Activated T-cell treated with anti-CD3 and anti-CD28 coated beads, Interleukin-2, amount 50 U/mL, for 4 hours (primary cell): ENCODE measurements around the gene VPS54. TPM values are rescaled to one million over a fixed set of nuclear protein-coding genes. Genes with fewer than 3 reads are reported as not detected.
"Not testable (repeated sequence)": the region's sequence is repeated elsewhere in the genome, so short reads cannot be mapped to it uniquely, and the experiment has no call there.

Experiments used
- ATAC-seq, 2 donors: fragments of 200-7000 bp; cut with Tn5 transposase; one replicate each; pipeline ENCODE4 v1.10.0; 2021
- DNase-seq: peaks from one replicate; pipeline ENCODE4 v3.0.0-alpha.2; 2020
- H3K27me3 Mint-ChIP-seq: one replicate; pipeline ENCODE4 v1.8.0; 2021; ENCODE audit warnings: low read depth, mixed read lengths
- H3K36me3 Mint-ChIP-seq: one replicate; pipeline ENCODE4 v1.8.0; 2022; ENCODE audit warnings: mixed read lengths; ENCODE audit not compliant: insufficient read depth
- H3K4me1 Mint-ChIP-seq: one replicate; pipeline ENCODE4 v1.8.0; 2021; ENCODE audit warnings: low read depth, mixed read lengths
- H3K4me3 Mint-ChIP-seq: one replicate; pipeline ENCODE4 v1.8.0; 2021; ENCODE audit warnings: mild to moderate bottlenecking, moderate library complexity, mixed read lengths
- H3K9me3 Mint-ChIP-seq: one replicate; pipeline ENCODE4 v1.8.0; 2021; ENCODE audit warnings: mixed read lengths
- total RNA-seq, 3 donors: library from RNA; stranded (reverse); gene quantifications; one replicate each; pipeline ENCODE4 v1.2.1, GENCODE V29; 2021

The VPS54 gene
- total RNA-seq, 3 donors from 2014 or later: 9.7 to 10.7 (median 10.2) TPM

- Mint-ChIP-seq H3K4me1 (peaks cover 25% of the 10 kb centered on the region), H3K27me3 (no peaks in the 10 kb centered on the region), H3K4me3 (no peak overlapping the region), H3K36me3 (peaks cover 25% of the 10 kb centered on the region), H3K9me3 (peaks cover 19% of the 10 kb centered on the region)
- no peak for DNase-seq
- no peak for ATAC-seq
Measured at GRCh38 chr2:63992061-63992685, 27.1 kb downstream of the VPS54 start.

- ATAC-seq, H3K4me3 Mint-ChIP-seq, H3K27me3 Mint-ChIP-seq, DNase-seq: not testable (repeated sequence)
- peaks cover 14% of the 10 kb centered on the region for H3K9me3 Mint-ChIP-seq
- H3K36me3 Mint-ChIP-seq: peaks cover 20% of the 10 kb centered on the region
- H3K4me1 Mint-ChIP-seq: peaks cover 33% of the 10 kb centered on the region
Measured at GRCh38 chr2:63991173-63991999, 27.8 kb downstream of the VPS54 start.

GRCh38 chr2:63990072-63990471 is 29.2 kb downstream of the VPS54 start:
- DNase-seq: no peak
- H3K4me3 Mint-ChIP-seq: no peak overlapping the region
- no peaks in the 10 kb centered on the region for H3K27me3 Mint-ChIP-seq
- peaks cover 41% of the 10 kb centered on the region for H3K4me1 Mint-ChIP-seq
- H3K36me3 Mint-ChIP-seq: peaks cover 18% of the 10 kb centered on the region
- ATAC-seq: no peak
- peaks cover 14% of the 10 kb centered on the region for H3K9me3 Mint-ChIP-seq

DNA sequence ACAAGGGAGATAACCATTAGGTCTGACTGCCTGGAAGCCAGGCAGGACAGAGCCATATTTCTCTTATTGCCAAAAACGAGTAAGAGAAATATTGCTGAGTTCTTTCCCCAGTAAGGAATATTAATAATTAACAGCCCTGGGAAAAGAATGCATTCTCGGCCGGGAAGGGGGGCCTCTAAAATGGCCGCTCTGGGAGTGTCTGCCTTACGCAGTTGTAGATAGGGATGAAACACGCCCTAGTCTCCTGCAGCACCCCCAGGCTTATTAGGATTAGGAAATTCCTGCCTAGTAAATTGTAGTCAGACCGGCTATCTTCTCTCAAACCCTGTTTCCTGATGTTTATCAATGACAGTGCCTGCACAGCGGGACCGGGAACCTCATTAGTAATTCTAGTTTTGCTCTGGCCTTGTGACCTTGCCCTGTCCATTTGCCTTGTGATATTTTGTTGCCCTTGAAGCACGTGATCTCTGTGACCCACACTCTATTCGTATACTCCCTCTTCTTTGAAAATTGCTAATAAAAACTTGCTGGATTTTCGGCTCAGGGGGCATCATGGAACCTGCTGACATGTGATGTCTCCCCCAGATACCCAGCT is 30.3 kb downstream of the VPS54 start:
- Mint-ChIP-seq H3K4me1 (peaks cover 40% of the 10 kb centered on the region), H3K9me3 (peaks cover 14% of the 10 kb centered on the region), H3K36me3 (peaks cover 18% of the 10 kb centered on the region)
- not testable (repeated sequence) for ATAC-seq, H3K27me3 Mint-ChIP-seq, DNase-seq, H3K4me3 Mint-ChIP-seq

DNA sequence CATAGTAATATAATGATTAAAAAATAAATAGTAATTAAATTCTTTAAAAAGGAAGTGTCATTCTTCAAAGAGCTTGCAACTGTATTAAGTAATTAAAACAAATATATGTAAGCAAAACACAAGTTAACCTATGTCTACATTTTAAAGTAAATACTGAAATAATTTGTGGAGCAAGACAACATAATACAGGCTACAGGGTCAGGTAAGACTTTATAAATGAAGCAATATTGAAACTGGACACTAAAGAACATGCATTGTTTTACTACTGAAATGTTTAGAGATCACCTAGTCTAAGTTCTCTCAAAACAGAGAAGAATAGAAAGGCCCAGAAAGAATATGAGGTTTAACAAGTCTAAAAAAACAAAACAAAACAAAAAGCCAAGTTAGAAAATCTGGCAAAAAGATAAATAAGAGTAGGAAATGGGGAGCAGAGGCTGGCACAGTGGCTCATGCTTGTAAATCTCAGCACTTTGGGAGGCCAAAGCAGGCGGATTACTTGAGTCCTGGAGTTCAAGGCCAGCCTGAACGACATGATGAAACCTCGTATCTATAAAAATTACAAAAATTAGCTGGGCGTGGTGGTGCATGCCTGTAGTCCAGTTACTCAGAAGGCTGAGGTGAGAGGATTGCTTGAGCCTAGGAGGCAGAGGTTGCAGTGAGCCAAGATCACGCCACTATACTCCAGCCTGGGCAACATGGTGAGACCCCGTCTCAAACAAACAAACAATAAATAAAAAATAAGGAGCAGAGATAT is 34.4 kb downstream of the VPS54 start:
- Mint-ChIP-seq H3K4me1 (peaks cover 36% of the 10 kb centered on the region), H3K27me3 (no peaks in the 10 kb centered on the region), H3K36me3 (peaks cover 22% of the 10 kb centered on the region), H3K4me3 (no peak overlapping the region), H3K9me3 (peaks cover 5% of the 10 kb centered on the region)
- DNase-seq (no peak), ATAC-seq (no peak)

GRCh38 chr2:63983986-63984605 is 35.1 kb downstream of the VPS54 start:
- DNase-seq: no peak
- peaks cover 40% of the 10 kb centered on the region for H3K4me1 Mint-ChIP-seq
- no peak overlapping the region for H3K4me3 Mint-ChIP-seq
- H3K36me3 Mint-ChIP-seq: peaks cover 17% of the 10 kb centered on the region
- peaks cover under 1% of the 10 kb centered on the region for H3K9me3 Mint-ChIP-seq
- no peaks in the 10 kb centered on the region for H3K27me3 Mint-ChIP-seq
- no peak for ATAC-seq

- H3K4me1 Mint-ChIP-seq: peaks cover 48% of the 10 kb centered on the region
- H3K36me3 Mint-ChIP-seq: peaks cover 19% of the 10 kb centered on the region
- ATAC-seq (no peak), DNase-seq (no peak)
- H3K4me3 Mint-ChIP-seq: no peak overlapping the region
- H3K27me3 Mint-ChIP-seq: no peaks in the 10 kb centered on the region
- no peaks in the 10 kb centered on the region for H3K9me3 Mint-ChIP-seq
Measured at GRCh38 chr2:63982335-63982734, 36.9 kb downstream of the VPS54 start.

DNA sequence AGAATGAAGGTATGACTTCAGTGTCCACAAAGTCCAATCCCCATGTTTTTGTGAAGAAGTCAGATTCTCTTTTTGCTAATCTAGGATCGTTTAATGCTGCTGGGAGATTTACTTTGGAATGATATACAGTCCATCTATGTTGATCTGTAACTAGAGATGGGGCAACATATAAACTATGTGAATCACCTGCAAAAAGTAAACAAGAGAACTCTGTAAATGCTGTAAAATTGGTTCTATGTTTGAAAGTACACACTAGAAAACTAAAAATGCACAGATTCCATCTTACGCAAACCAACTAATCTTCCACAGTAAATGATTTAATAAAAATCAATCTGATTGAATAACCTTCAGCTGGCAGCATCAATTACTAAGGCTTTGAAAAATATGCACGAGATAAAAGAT is 37.5 kb downstream of the VPS54 start:
- no peak for ATAC-seq
- no peak for DNase-seq
- no peaks in the 10 kb centered on the region for H3K9me3 Mint-ChIP-seq
- H3K4me1 Mint-ChIP-seq: peaks cover 46% of the 10 kb centered on the region
- H3K27me3 Mint-ChIP-seq: no peaks in the 10 kb centered on the region
- H3K4me3 Mint-ChIP-seq: no peak overlapping the region
- peaks cover 20% of the 10 kb centered on the region for H3K36me3 Mint-ChIP-seq

DNA sequence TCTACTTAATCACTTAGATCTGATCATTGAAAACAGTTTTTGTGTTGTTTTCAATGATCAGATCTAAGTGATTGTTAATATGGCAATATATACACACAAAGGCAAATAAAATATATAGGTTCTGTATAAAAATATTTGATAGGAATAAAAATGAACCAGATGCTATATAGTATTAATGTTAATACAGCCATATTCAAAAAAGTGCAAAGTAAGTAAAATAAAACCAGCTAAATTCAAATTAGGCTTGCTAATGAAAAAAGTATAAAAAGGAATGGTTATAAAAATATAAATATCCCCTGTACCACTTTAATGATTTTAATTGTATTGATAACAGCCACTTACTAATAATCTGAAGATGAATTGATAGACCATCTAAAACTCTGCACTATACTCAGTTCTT is 38.4 kb downstream of the VPS54 start:
- DNase-seq: no peak
- no peak for ATAC-seq
- no peaks in the 10 kb centered on the region for H3K9me3 Mint-ChIP-seq
- no peak overlapping the region for H3K4me3 Mint-ChIP-seq
- peaks cover 20% of the 10 kb centered on the region for H3K36me3 Mint-ChIP-seq
- no peaks in the 10 kb centered on the region for H3K27me3 Mint-ChIP-seq
- peaks cover 39% of the 10 kb centered on the region for H3K4me1 Mint-ChIP-seq

GRCh38 chr2:63977904-63978303 is 41.3 kb downstream of the VPS54 start:
- peak overlapping the region; percentile 20 for H3K4me3 Mint-ChIP-seq
- no peak for DNase-seq

DNA sequence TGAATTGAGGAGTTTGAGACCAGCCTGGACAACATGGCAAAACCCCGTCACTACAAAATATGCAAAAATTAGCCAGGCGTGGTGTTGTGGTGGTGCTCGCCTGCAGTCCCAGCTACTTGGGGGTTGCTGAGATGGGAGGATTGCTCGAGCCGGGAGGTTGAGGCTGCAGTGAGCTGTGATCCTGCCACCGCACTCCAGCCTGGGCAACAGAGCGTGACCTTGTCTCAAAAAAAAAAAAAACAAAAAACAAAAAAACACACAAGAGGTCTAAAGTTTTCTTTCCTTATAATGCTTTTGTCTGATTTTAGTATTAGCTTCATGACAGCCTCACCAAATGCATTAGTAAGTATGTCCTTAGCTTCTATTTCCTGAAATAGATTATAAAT is 43.1 kb downstream of the VPS54 start:
- Mint-ChIP-seq H3K36me3 (peaks cover 30% of the 10 kb centered on the region), H3K9me3 (no peaks in the 10 kb centered on the region), H3K27me3 (no peaks in the 10 kb centered on the region), H3K4me1 (peaks cover 22% of the 10 kb centered on the region), H3K4me3 (no peak overlapping the region)
- DNase-seq: no peak
- no peak for ATAC-seq

More at GRCh38 chr2:63977904-63978303, 41.3 kb downstream of the VPS54 start:
- H3K4me1 Mint-ChIP-seq: peaks cover 26% of the 10 kb centered on the region
- H3K9me3 Mint-ChIP-seq: no peaks in the 10 kb centered on the region
- H3K36me3 Mint-ChIP-seq: peaks cover 33% of the 10 kb centered on the region
- no peaks in the 10 kb centered on the region for H3K27me3 Mint-ChIP-seq
- peak; percentile 79 to 89 for ATAC-seq

- H3K36me3 Mint-ChIP-seq: peaks cover 29% of the 10 kb centered on the region
- peak in 1 of 2 donors; percentile 43 for ATAC-seq
- H3K27me3 Mint-ChIP-seq: no peaks in the 10 kb centered on the region
Measured at GRCh38 chr2:63975437-63976124, 43.6 kb downstream of the VPS54 start.

DNA sequence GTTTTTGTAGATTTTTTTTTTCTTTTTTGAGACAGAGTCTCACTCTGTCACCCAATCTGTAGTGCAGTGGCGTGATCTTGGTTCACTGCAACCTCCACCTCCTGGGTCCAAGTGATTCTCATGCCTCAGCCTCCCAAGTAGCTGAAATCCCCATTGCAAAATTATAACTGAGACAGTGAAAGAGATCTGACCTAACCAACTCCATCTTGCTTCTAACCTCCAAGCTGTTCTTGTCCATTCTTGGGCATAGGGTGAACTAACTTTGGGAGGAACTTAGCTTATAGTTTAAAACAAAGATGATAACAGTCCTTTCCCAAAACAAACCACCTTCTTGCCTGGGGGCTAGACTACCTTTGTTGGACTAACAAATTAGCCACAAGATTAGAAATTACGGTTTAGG is 44.2 kb downstream of the VPS54 start:
- not testable (repeated sequence) for ATAC-seq, DNase-seq, H3K9me3 Mint-ChIP-seq, H3K27me3 Mint-ChIP-seq, H3K4me3 Mint-ChIP-seq
- Mint-ChIP-seq H3K36me3 (peaks cover 24% of the 10 kb centered on the region), H3K4me1 (peaks cover 22% of the 10 kb centered on the region)

More at GRCh38 chr2:63975437-63976124, 43.6 kb downstream of the VPS54 start:
- Mint-ChIP-seq H3K4me1 (peaks cover 22% of the 10 kb centered on the region), H3K4me3 (no peak overlapping the region), H3K9me3 (no peaks in the 10 kb centered on the region)
- DNase-seq: no peak
